ENCODE results near the gene HIP1. TPM values are rescaled to one million over a fixed set of nuclear protein-coding genes. Genes with fewer than 3 reads are reported as not detected.
"Not testable (repeated sequence)": the region's sequence is repeated elsewhere in the genome, so short reads cannot be mapped to it uniquely, and the experiment has no call there.

Gene HIP1
- total RNA-seq, 1 experiment from 2014 or later, result 11.1 TPM

DNA sequence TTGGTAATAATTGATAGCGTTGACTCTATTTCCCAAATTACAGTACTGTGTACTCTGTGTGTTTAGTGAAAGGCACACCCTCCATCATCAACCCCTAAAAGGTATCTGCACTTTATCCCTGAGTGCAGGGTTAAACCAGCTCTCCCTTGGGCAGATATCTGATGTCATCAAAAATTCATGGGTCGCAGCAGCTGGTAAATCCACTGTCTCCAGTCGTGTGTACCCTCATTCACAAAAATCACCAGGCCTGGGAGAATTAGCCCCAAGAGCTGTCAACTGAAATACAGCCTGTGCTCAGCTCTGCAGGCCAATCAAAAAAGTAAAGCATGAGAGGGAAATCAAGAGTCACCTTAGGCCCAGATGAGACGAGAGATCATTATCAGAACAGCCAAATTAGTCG, 103.7 kb downstream of the HIP1 start:
- no TSS peak for BruUV-seq (replicated peaks)
- DNase-seq (ENCODE audit: unreplicated experiment), result no peak
- H3K9me3 Mint-ChIP-seq (ENCODE audit: unreplicated experiment), result no peaks in the 10 kb centered on the region
- no peaks in the 10 kb centered on the region for H3K27me3 Mint-ChIP-seq (ENCODE audit: insufficient read depth, unreplicated experiment)
- TF ChIP-seq, protein P1, sequence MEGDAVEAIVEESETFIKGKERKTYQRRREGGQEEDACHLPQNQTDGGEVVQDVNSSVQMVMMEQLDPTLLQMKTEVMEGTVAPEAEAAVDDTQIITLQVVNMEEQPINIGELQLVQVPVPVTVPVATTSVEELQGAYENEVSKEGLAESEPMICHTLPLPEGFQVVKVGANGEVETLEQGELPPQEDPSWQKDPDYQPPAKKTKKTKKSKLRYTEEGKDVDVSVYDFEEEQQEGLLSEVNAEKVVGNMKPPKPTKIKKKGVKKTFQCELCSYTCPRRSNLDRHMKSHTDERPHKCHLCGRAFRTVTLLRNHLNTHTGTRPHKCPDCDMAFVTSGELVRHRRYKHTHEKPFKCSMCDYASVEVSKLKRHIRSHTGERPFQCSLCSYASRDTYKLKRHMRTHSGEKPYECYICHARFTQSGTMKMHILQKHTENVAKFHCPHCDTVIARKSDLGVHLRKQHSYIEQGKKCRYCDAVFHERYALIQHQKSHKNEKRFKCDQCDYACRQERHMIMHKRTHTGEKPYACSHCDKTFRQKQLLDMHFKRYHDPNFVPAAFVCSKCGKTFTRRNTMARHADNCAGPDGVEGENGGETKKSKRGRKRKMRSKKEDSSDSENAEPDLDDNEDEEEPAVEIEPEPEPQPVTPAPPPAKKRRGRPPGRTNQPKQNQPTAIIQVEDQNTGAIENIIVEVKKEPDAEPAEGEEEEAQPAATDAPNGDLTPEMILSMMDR (IDR thresholded peaks at IDR 0.05; ENCODE audit: unreplicated experiment), result no peak
- POLR2A ChIA-PET, result no interaction called here
- no peaks in the 10 kb centered on the region for H3K36me3 Mint-ChIP-seq (ENCODE audit: insufficient read depth, unreplicated experiment)
- no peak overlapping the region for H3K4me3 Mint-ChIP-seq (ENCODE audit: unreplicated experiment)
- CTCF ChIA-PET, result interaction anchor here (1.2 to 1.3 kb wide), 2 partner anchors 26 to 53 kb away, joined by 3 read pairs; no protein-coding TSS in a partner anchor
- no peak overlapping the region for H3K27ac Mint-ChIP-seq (ENCODE audit: low read depth, unreplicated experiment)
- intact Hi-C loops (cut with micrococcal nuclease), result loop anchor here (10.0 kb wide), 1 partner anchor 110 kb away; no protein-coding TSS in a partner anchor
- H3K4me1 Mint-ChIP-seq (ENCODE audit: insufficient read depth, unreplicated experiment), result peaks cover 6% of the 10 kb centered on the region

DNA sequence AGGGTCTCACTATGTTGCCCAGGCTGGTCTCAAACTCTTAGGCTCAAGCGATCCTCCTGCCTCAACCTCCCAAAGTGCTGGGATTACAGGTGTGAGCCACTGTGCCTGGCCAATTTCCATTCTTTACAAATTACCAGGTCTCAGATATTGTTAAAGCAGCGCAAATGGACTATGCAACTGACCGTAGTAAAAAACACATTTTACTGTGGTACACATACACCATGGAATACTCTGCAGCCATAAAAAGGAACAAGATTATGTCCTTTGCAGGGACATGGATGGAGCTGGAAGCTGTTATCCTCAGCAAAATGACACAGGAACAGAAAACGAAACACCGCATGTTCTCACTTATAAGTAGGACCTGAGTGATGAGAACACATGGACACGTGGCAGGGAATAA, 106.2 kb downstream of the HIP1 start:
- H3K27ac Mint-ChIP-seq (ENCODE audit: low read depth, unreplicated experiment); H3K27me3 Mint-ChIP-seq (ENCODE audit: insufficient read depth, unreplicated experiment); H3K4me3 Mint-ChIP-seq (ENCODE audit: unreplicated experiment); POLR2A ChIA-PET; H3K9me3 Mint-ChIP-seq (ENCODE audit: unreplicated experiment); H3K36me3 Mint-ChIP-seq (ENCODE audit: insufficient read depth, unreplicated experiment); BruUV-seq (replicated peaks); DNase-seq (ENCODE audit: unreplicated experiment); H3K4me1 Mint-ChIP-seq (ENCODE audit: insufficient read depth, unreplicated experiment): not testable (repeated sequence)
- intact Hi-C loops (cut with micrococcal nuclease), result loop anchor here (10.0 kb wide), 1 partner anchor 108 kb away; no protein-coding TSS in a partner anchor
- CTCF ChIA-PET, result interaction anchor here (0.6 kb wide), 1 partner anchor 89 kb away, joined by 3 read pairs; no protein-coding TSS in a partner anchor

DNA sequence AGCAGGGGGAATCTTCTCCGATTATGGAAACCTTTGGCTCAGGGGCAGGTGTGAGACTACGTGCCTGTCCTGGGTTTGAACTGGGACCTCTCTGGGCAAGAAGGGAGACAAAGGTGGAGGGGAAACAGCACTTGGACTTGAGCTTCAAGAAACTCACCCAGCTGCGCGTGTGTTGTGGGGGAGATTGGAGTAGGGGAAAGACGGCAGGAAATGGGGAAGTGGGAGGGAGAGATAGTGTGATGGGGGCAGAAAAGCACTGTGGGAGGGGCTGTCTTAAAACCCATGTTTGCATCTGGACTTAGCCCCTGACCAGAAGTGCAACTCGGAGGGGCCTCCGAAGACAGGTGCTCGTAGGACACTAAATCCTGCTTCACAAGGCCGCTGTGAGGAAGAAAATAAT, 107.0 kb downstream of the HIP1 start:
- Mint-ChIP-seq H3K4me1 (ENCODE audit: insufficient read depth, unreplicated experiment) (no peaks in the 10 kb centered on the region), H3K4me3 (ENCODE audit: unreplicated experiment) (no peak overlapping the region), H3K9me3 (ENCODE audit: unreplicated experiment) (no peaks in the 10 kb centered on the region), H3K36me3 (ENCODE audit: insufficient read depth, unreplicated experiment) (no peaks in the 10 kb centered on the region), H3K27ac (ENCODE audit: low read depth, unreplicated experiment) (no peak overlapping the region), H3K27me3 (ENCODE audit: insufficient read depth, unreplicated experiment) (no peaks in the 10 kb centered on the region)
- BruUV-seq (replicated peaks), result no TSS peak
- ChIA-PET POLR2A (no interaction called here), CTCF (no interaction called here)
- intact Hi-C loops (cut with micrococcal nuclease), result loop anchor here (10.0 kb wide), 1 partner anchor 107 kb away; no protein-coding TSS in a partner anchor
- TF ChIP-seq, protein P1 (IDR thresholded peaks at IDR 0.05; ENCODE audit: unreplicated experiment), result no peak
- no peak for DNase-seq (ENCODE audit: unreplicated experiment)

DNA sequence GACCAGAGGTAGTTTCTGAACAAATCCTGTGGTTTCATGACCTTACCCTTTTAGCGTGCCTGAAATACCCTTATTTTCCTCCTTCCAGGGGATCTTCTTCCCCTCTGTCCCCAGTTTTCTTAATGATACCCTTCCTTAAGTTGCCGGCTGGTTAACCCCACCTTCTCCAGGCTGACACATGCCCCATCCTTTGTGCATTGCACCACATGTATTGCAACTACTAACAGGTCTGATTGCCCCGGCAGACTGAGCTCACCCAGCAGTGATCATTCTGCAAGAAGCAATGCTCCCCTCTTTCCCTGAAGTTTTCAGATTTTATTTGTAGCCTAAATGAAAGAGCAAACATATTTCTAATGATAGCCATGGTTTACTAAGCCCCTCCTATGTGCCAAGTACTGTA, 108.2 kb downstream of the HIP1 start:
- intact Hi-C loops (cut with micrococcal nuclease), result loop anchor here (10.0 kb wide), 1 partner anchor 106 kb away; no protein-coding TSS in a partner anchor
- Mint-ChIP-seq H3K4me3 (ENCODE audit: unreplicated experiment) (no peak overlapping the region), H3K27me3 (ENCODE audit: insufficient read depth, unreplicated experiment) (no peaks in the 10 kb centered on the region), H3K27ac (ENCODE audit: low read depth, unreplicated experiment) (no peak overlapping the region), H3K9me3 (ENCODE audit: unreplicated experiment) (no peaks in the 10 kb centered on the region), H3K36me3 (ENCODE audit: insufficient read depth, unreplicated experiment) (no peaks in the 10 kb centered on the region), H3K4me1 (ENCODE audit: insufficient read depth, unreplicated experiment) (no peaks in the 10 kb centered on the region)
- DNase-seq (ENCODE audit: unreplicated experiment), result no peak
- POLR2A ChIA-PET, result no interaction called here
- TF ChIP-seq, protein P1 (IDR thresholded peaks at IDR 0.05; ENCODE audit: unreplicated experiment), result no peak
- CTCF ChIA-PET, result interaction anchor here (0.7 kb wide), 1 partner anchor 128 kb away, joined by 4 read pairs; no protein-coding TSS in a partner anchor
- no TSS peak for BruUV-seq (replicated peaks)

DNA sequence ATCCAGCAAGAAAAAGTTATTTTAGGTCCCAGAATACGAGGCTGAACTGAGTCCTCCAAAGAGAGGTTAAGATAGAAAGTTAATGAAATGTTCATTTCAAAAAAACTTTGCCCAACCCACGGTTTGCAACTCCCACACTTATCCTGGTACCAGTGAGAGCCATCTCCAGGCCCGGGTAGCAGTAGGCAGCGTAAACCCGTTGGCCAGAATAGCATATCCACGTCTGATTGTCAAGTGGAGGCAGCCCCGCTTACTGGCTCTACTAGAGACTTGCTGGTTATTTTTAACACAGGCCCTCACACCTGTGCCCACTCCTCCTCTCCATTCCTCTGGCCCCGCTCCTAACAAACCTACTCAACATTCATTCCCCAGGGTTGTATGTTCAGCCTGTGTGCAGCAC, 109.7 kb downstream of the HIP1 start:
- Mint-ChIP-seq H3K36me3 (ENCODE audit: insufficient read depth, unreplicated experiment) (no peaks in the 10 kb centered on the region), H3K4me3 (ENCODE audit: unreplicated experiment) (no peak overlapping the region), H3K4me1 (ENCODE audit: insufficient read depth, unreplicated experiment) (peaks cover 8% of the 10 kb centered on the region), H3K9me3 (ENCODE audit: unreplicated experiment) (no peaks in the 10 kb centered on the region), H3K27me3 (ENCODE audit: insufficient read depth, unreplicated experiment) (no peaks in the 10 kb centered on the region), H3K27ac (ENCODE audit: low read depth, unreplicated experiment) (no peak overlapping the region)
- BruUV-seq (replicated peaks), result no TSS peak
- ChIA-PET POLR2A (no interaction called here), CTCF (no interaction called here)
- intact Hi-C loops (cut with micrococcal nuclease), result no loop called here
- TF ChIP-seq, protein P1 (IDR thresholded peaks at IDR 0.05; ENCODE audit: unreplicated experiment), result no peak
- DNase-seq (ENCODE audit: unreplicated experiment), result no peak

Data from MCF 10A (cell line).